Activated naive CD8-positive, alpha-beta T cell treated with anti-CD3 and anti-CD28 coated beads, Interleukin-2, amount 50 U/mL, for 24 hours (primary cell): ENCODE data around the gene JUN.

ENCODE experiments used
- ATAC-seq: fragments of 150-1000 bp; cut with Tn5 transposase; one replicate; pipeline ENCODE4 v1.10.0; 2021
- DNase-seq: peaks from one replicate; pipeline ENCODE4 v3.0.0; 2021
- H3K27ac Mint-ChIP-seq: one replicate; pipeline ENCODE4 v1.8.0; 2021; ENCODE audit warnings: mild to moderate bottlenecking, mixed read lengths
- H3K27me3 Mint-ChIP-seq: one replicate; pipeline ENCODE4 v1.8.0; 2021; ENCODE audit warnings: mixed read lengths
- H3K36me3 Mint-ChIP-seq: one replicate; pipeline ENCODE4 v1.8.0; 2021; ENCODE audit warnings: low read depth, mixed read lengths
- H3K4me1 Mint-ChIP-seq: one replicate; pipeline ENCODE4 v1.8.0; 2021; ENCODE audit warnings: mixed read lengths
- H3K4me3 Mint-ChIP-seq: one replicate; pipeline ENCODE4 v1.8.0; 2021; ENCODE audit warnings: mild to moderate bottlenecking, moderate library complexity, mixed read lengths
- H3K9me3 Mint-ChIP-seq: one replicate; pipeline ENCODE4 v1.8.0; 2021; ENCODE audit warnings: mixed read lengths

Gene JUN

GRCh38 chr1:58741678-58742553 is 41.9 kb downstream of the JUN start:
- H3K36me3 Mint-ChIP-seq, result no peaks in the 10 kb centered on the region
- H3K9me3 Mint-ChIP-seq, result no peaks in the 10 kb centered on the region
- ATAC-seq, result no peak
- no peak overlapping the region for H3K27ac Mint-ChIP-seq
- H3K4me3 Mint-ChIP-seq, result no peak overlapping the region
- DNase-seq, result no peak
- peaks cover 11% of the 10 kb centered on the region for H3K27me3 Mint-ChIP-seq
- no peaks in the 10 kb centered on the region for H3K4me1 Mint-ChIP-seq

DNA sequence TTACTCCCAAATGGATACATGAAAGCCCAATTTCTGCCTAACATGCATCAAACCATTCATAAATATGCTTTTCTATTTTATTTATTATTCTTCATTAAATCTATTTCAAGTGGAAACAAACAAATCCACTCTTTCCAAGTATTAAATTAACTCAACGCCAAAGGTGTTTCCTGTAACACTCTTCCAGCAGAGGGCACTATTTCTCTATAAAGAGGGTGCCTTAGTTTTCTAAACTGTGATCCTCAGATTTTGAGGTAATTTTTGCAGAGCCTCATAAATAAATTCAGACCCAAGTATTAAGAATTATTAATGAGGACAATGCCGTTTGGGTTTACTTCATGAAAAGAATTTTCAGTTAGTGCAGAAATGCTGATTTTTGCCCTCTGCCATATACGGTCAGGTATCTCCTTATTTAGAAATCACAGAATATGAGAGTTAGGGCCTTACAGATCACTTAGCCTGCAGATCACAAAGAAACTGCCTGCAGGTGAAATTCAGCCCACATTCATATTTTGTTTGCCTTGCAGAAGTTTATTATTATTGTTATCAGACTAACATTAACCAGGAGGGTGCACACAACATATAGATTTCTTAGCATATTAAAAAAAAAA is 43.9 kb downstream of the JUN start:
- DNase-seq, result no peak

DNA sequence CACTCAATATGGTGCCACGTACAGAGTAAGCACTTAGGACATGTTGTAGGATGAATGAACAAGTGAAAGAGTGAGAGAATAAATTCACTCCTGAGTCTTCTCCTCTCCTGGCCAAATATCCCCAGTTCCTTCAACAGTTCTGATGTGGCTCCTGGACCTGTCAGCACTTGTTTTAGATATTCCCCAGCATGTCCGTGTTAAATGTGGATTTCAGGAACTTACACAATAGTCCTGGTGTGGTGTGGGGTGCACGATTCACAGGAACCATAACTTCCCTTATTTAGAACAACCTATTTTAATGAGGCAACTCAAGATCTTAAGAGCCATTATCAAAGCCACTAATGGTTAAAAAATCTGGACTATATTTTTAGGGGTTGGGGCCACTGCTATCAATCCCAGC is 45.0 kb downstream of the JUN start:
- H3K27ac Mint-ChIP-seq, result no peak overlapping the region
- no peaks in the 10 kb centered on the region for H3K36me3 Mint-ChIP-seq
- no peak overlapping the region for H3K4me3 Mint-ChIP-seq
- no peaks in the 10 kb centered on the region for H3K9me3 Mint-ChIP-seq
- ATAC-seq (no peak), DNase-seq (no peak)
- peaks cover 3% of the 10 kb centered on the region for H3K27me3 Mint-ChIP-seq
- H3K4me1 Mint-ChIP-seq, result no peaks in the 10 kb centered on the region

More for the DNA sequence above, 43.9 kb downstream of the JUN start:
- Mint-ChIP-seq H3K36me3 (no peaks in the 10 kb centered on the region), H3K27me3 (peaks cover 3% of the 10 kb centered on the region), H3K4me1 (no peaks in the 10 kb centered on the region), H3K9me3 (no peaks in the 10 kb centered on the region), H3K4me3 (no peak overlapping the region), H3K27ac (no peak overlapping the region)
- no peak for ATAC-seq

GRCh38 chr1:58735586-58735985 is 48.3 kb downstream of the JUN start:
- Mint-ChIP-seq H3K9me3 (no peaks in the 10 kb centered on the region), H3K4me1 (no peaks in the 10 kb centered on the region), H3K27ac (no peak overlapping the region), H3K27me3 (peaks cover 1% of the 10 kb centered on the region), H3K4me3 (no peak overlapping the region), H3K36me3 (no peaks in the 10 kb centered on the region)
- ATAC-seq (no peak), DNase-seq (no peak)

DNA sequence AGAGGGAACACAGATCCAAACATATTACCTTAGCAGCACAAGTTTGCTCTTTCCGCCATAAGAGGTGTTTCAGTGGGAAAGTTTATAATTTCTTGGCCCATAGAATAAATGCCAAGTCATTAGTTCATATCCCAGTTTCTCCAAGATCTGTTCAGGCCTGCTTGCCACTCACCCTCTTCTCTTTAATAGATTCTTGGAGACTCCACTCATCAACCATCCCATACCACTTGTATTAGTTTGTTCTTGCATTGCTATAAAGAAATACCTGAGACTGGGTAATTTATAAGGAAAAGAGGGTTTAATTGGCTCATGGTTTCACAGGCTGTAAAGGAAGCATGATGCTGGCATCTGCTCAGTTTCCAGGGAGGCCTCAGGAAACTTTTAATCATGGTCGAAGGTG is 49.2 kb downstream of the JUN start:
- DNase-seq, result no peak
- Mint-ChIP-seq H3K4me3 (no peak overlapping the region), H3K27ac (no peak overlapping the region), H3K9me3 (no peaks in the 10 kb centered on the region), H3K4me1 (no peaks in the 10 kb centered on the region), H3K27me3 (peaks cover 1% of the 10 kb centered on the region), H3K36me3 (no peaks in the 10 kb centered on the region)
- no peak for ATAC-seq

DNA sequence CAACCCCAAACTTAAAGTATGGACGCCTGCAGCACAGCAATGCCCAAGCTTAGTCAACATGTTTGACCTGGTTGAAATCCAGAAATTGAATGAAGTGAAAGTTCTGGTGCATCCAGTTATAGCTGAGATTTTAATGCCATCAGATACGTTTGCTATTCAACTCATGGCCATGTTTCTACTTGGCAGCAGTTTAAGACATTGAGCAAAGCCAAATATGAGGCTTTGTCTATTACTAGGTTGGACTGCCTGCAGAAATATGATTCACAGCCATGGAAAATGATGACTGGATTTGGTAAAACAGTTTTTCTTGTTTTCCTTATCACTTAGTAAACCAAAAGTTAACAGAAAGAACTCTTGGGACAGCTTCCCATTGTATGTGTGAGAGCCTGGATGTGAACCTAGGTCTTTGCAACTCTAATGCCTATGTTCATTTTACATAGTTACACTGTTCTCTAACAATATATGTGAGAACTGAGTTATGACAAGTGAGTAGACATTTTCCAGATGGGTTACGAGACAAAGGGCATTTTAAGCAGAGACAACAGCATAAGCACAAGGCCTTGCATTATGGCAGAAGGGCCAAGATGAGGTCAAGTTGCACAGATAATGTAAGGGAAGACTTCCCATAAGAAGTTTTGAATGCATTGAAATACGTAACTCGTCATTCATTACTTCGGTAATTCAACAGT is 51.6 kb downstream of the JUN start:
- no peak overlapping the region for H3K27ac Mint-ChIP-seq
- H3K9me3 Mint-ChIP-seq, result no peaks in the 10 kb centered on the region
- no peaks in the 10 kb centered on the region for H3K36me3 Mint-ChIP-seq
- peaks cover 1% of the 10 kb centered on the region for H3K4me1 Mint-ChIP-seq
- H3K4me3 Mint-ChIP-seq, result no peak overlapping the region
- DNase-seq (no peak), ATAC-seq (no peak)
- H3K27me3 Mint-ChIP-seq, result no peaks in the 10 kb centered on the region
